ENCODE data around the gene SMIM15. TPM values are rescaled to one million over a fixed set of nuclear protein-coding genes. Genes with fewer than 3 reads are reported as not detected.

The SMIM15 gene
- total and polyA plus RNA-seq, 2 of the 4 experiments (the other 2 are of a cell fraction): 49.7 to 94.3 TPM

GRCh38 chr5:61186634-61187033 lies 24.4 kb upstream of the SMIM15 start:
- H2BK20ac ChIP-seq (ENCODE audit: low read depth, low read length): no peak overlapping the region
- no peaks in the 10 kb centered on the region for H3K9me1 ChIP-seq (ENCODE audit: insufficient read depth, low read length)
- ChIA-PET CTCF (no interaction called here), POLR2A (ENCODE audit: unreplicated experiment) (no interaction called here)
- no peaks in the 10 kb centered on the region for H3K9me3 ChIP-seq (ENCODE audit: control insufficient read depth, insufficient read depth, low read length)
- H4K91ac ChIP-seq (ENCODE audit: insufficient read depth, low read depth, low read length): no peak overlapping the region
- H3K4me3 ChIP-seq (ENCODE audit: insufficient read depth, low read depth, low read length): no peak overlapping the region
- dilution Hi-C loops (cut with HindIII; ENCODE audit: low sequenced_read_pairs, unreplicated experiment) (no loop called here), intact Hi-C loops (cut with micrococcal nuclease) (no loop called here), in situ Hi-C loops (cut with MboI; ENCODE audit: low sequenced_read_pairs) (no loop called here)
- no peak overlapping the region for H3K56ac ChIP-seq (ENCODE audit: extremely low read depth, insufficient read depth, low read length)
- no peak overlapping the region for H3K23ac ChIP-seq (ENCODE audit: low read depth, low read length)
- no peak overlapping the region for H2BK5ac ChIP-seq (ENCODE audit: low read depth, low read length, poor library complexity, severe bottlenecking)
- no peak overlapping the region for H3K4me2 ChIP-seq (ENCODE audit: low read depth, low read length)
- 83% methylated on average over 1 of the region's 2 CpGs; no CpG with 5 or more reads in 1 of the 2 experiments for WGBS, 2 experiments (ENCODE audit: extremely low coverage in 2 of 2, insufficient read length in 1 of 2)
- no TSS peak for BruUV-seq (replicated peaks)
- H3K4me1 ChIP-seq (ENCODE audit: control insufficient read depth, insufficient read depth, low read length): peaks cover 6% of the 10 kb centered on the region
- no peak for ATAC-seq (ENCODE audit: low read depth)
- H4K8ac ChIP-seq (ENCODE audit: low read depth in 2 of 2, low read length in 2 of 2): no peak overlapping the region
- no peak overlapping the region; the same call in 1 of the 2 replicates for H3K14ac ChIP-seq (replicated peaks; ENCODE audit: low read depth, low read length)
- H4K5ac ChIP-seq (ENCODE audit: low read depth, low read length): no peak overlapping the region
- no peak overlapping the region for H2AFZ ChIP-seq (replicated peaks; ENCODE audit: low read length, poor library complexity)
- H3K36me3 ChIP-seq (ENCODE audit: control insufficient read depth, insufficient read depth, low read length): no peaks in the 10 kb centered on the region
- no peak for DNase-seq
- H2AK5ac ChIP-seq (ENCODE audit: low read depth, low read length): 0 out of 2 replicates have a peak overlapping the region, but pooled peaks have one; percentile 24
- H3K27ac ChIP-seq (ENCODE audit: insufficient read depth, low read length): no peak overlapping the region
- H3K18ac ChIP-seq (ENCODE audit: low read depth, low read length): no peak overlapping the region
- no peaks in the 10 kb centered on the region for H3K27me3 ChIP-seq (ENCODE audit: control insufficient read depth, insufficient read depth, low read length)
- H4K20me1 ChIP-seq (ENCODE audit: insufficient read depth, low read length): no peaks in the 10 kb centered on the region
- H3K79me1 ChIP-seq (ENCODE audit: low read depth in 1 of 2, low read length in 2 of 2): no peaks in the 10 kb centered on the region
- no peak for TF ChIP-seq RAD21 (IDR thresholded peaks at IDR 0.05; ENCODE audit: low read length)
- no peak for TF ChIP-seq MAFK (IDR thresholded peaks at IDR 0.05; ENCODE audit: low read depth, low read length)
- TF ChIP-seq ELK1 (IDR thresholded peaks at IDR 0.05; ENCODE audit: borderline replicate concordance, low read depth, low read length): no peak
- H2BK120ac ChIP-seq (ENCODE audit: low read depth, low read length): no peak overlapping the region
- no peak overlapping the region for H3K9ac ChIP-seq (ENCODE audit: low read depth, low read length)
- no peak overlapping the region for H2AK9ac ChIP-seq (replicated peaks; ENCODE audit: low read depth, low read length, poor library complexity)
- no peak overlapping the region for H2BK15ac ChIP-seq (ENCODE audit: low read depth, low read length)
- no peak overlapping the region for H3K4ac ChIP-seq (ENCODE audit: low read depth, low read length)
